TTC549 (cell line): Measurements from ENCODE around the gene EEIG2.
A peak's percentile ranks its signal among the peaks of the same experiment; 100 is the strongest.

Experiments used
- FAIRE-seq: peaks from 2 replicates; lab custom pipeline; 2012; peaks lifted over from hg19 to GRCh38; lab: Jason Lieb, UNC

The EEIG2 gene

DNA sequence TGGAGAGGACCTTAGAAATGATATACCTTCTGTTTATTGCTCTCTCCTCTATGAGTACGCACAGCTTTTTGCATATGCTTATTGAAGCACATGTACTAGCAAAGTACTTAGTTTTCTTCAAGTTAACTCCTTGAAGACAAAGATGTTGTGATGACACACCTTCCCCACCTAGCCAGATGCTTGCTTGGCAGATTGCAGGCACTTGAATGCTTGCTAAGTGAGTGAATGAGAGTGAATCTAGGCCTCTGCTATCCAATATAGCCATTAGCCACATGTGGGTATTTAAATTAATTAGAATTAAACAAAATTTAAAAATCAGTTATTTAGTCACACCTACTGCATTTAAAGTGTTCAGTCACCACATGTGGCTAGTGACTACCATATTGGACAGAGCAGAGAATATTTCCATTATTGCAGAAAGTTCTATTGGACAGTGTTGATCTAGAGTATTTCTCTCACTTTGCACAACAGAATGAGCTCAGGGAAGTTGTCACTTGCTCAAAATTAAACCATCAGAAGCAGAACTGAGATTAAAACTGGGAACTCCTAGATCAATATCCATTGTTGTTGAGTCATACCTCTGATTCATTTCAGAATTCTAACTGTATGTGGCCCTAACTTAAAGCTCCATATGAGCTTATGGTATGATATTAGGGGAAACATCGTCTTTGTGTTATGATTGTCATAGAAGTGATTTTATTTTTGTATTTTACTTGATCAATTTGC, 8.6 kb upstream of the EEIG2 start:
- FAIRE-seq = no peak

GRCh38 chr1:108553905-108554304, 6.0 kb upstream of the EEIG2 start:
- FAIRE-seq = no peak

GRCh38 chr1:108554682-108555427, 5.0 kb upstream of the EEIG2 start:
- no peak for FAIRE-seq

GRCh38 chr1:108556066-108556465, 3.8 kb upstream of the EEIG2 start:
- FAIRE-seq = no peak

DNA sequence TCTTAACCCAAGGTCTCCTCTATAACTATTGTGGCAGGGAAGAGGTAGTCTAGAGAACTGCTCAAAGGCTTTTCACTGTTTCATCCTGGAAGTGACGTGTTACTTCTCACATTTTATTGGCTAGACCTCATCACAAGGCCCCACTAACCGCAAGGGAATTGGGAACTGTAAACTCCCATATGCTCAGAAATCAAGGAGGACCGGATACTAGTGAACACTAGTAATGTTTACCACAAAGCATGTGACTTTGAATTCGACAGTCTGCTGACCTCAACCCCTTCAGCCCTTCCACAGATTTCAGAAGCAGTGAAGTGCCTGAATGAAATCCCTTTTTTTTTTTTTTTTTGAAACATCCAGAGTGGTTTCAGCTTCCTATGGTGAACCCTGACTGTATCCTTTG, 3.4 kb upstream of the EEIG2 start:
- no peak for FAIRE-seq

DNA sequence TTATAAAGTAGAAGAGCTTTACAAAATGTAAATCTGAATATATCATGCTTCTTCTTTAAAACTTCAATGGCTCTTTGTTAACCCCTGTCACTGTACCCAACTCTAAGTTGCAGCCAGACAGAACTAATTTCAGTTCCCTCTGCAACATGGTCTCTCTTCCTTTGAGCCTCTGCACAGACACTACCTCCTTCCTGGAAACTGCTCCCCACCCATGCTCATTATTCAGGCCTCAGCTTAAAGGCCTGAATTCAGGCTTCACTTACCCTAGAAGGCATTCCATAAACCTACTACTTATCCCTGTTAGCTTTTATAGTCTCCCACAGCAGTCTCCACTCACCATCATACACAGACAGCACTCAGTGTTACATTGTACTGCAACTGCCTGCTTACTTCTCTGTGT, 2.6 kb upstream of the EEIG2 start:
- no peak for FAIRE-seq

GRCh38 chr1:108560189-108560873, 431 bp downstream of the EEIG2 start:
- FAIRE-seq = no peak

DNA sequence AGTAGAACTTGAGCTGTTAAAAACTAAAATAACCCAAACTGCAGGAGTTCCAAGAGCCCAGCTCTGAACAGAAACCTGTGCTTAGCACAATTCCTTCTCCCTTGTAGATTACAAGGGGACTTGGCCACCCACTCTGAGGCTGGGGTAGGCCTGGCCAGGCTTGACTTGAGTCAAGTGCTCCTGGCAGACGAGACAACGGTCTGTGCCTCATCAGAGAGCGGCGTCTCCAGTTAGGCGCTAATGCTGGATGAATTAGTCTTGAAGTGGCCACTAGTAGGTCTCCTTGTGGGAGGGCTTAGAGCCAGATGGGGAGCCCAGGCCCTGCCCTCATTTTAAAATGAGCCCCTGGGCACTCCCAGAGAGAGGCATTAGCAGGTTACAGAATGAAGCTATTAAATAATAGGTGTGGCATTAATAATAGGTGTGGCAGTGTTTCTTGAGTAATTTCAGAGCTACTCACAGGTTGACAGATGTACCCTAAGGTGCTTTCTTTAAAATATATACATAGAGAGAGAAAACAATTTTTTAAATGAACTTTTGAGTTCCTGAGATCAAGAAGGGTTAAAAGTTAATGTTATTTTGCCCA, 1.1 kb downstream of the EEIG2 start:
- no peak for FAIRE-seq

- no peak for FAIRE-seq
Observed at GRCh38 chr1:108561689-108562326, 1.9 kb downstream of the EEIG2 start.

DNA sequence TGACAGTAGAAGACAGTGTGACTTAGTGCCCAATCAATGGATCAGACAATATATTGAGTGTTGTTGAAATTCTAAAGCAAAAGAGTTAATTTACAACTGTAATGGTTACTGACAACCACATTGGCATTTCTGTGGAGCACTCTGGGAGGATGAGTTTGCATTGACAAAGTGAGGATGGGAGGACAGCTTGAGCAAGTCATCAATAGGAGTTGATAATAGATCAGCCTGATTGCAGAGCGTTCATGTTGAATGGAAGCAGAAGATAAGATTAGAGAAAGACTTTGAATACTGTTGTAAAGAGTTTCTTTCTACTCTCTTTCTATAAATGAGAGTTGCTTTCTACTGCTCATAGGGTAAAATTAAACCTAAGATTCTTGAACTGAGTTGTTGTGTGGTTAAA, 3.9 kb downstream of the EEIG2 start:
- no peak for FAIRE-seq

DNA sequence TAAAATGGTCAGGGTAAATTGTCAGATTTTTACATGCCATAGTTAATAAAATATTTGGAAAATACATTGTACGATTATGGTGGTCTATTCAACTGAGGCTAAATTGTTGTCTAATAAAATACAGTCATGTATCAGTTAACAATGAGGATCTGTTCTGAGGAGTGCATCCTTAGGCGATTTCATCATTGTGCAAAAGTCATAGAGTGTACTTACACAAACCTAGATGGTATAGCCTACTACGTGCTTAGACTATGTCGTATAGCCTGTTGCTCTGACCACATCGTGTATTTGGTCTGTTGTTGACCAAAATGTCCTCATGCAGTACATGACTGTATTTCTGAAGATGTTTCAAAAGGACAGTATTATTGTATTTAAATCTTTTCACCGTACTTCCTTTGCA, 5.2 kb downstream of the EEIG2 start:
- FAIRE-seq = no peak

DNA sequence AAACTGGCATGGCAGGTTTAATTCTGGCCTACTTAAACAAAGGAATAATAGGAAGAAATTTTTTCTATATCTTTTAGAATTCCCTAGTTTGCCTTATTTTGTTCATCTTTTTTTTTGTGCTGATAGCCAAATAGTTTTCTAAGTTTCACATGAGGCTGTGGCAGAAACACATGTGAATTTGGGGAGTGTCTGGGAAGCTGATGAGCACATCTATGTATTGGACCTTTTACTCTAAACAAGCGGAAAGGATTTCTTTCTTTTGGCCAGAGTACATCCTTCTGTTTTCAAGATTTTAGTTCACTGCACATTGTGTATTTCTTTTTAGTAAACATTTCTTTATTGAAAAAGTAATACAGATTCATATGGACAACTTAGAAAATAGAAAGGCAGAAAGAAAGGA, 5.6 kb downstream of the EEIG2 start:
- FAIRE-seq = no peak

- FAIRE-seq = no peak
Observed at GRCh38 chr1:108568589-108568988, 8.7 kb downstream of the EEIG2 start.

DNA sequence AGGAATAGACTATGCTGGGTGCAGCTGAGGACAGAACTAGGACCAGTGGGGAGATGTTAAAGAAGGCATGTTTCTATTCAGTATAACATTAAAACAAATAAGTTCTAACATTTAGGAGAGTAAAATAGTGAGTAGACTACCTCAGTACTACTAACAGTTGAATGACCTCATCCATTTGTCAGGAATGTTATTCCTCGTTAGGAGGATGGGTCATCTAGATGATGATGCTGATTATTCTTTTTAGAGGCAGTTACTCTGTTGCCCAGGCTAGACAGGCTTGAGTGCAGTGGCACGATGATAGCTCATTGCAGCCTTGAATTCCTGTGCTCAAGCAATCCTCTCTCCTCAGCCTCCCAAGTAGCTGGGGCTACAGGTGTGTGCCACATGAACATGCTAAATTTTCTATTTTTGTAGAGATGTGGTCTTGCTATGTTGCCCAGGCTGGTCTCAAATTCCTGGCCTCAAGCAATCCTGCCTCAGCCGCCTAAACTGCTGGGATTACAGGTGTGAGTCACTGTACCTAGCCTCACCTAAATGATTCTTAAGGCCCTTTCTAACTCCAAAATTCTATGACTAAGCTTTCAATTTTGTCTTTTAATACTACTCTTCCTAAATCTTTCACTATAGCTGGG, 9.3 kb downstream of the EEIG2 start:
- no peak for FAIRE-seq

DNA sequence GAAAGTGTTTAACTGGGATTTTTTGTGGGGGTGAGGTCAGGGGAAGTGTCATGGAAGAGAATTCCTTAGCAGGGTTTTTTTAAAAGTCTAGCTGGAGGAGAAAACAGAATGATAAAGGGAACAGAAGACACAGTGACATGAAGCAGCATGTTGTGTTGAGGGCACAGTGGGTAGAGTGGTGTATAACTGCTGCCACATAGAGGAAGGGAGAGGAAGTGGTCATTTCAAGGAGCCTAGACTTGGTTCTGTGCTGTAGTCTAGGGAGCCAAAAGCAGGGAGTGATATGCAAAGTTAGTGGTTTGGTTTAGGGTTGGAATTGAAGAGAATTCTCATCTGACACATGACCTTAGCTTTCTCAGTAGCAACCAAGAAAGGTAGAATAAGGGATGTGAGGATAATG, 10.2 kb downstream of the EEIG2 start:
- FAIRE-seq = peak; percentile 42

DNA sequence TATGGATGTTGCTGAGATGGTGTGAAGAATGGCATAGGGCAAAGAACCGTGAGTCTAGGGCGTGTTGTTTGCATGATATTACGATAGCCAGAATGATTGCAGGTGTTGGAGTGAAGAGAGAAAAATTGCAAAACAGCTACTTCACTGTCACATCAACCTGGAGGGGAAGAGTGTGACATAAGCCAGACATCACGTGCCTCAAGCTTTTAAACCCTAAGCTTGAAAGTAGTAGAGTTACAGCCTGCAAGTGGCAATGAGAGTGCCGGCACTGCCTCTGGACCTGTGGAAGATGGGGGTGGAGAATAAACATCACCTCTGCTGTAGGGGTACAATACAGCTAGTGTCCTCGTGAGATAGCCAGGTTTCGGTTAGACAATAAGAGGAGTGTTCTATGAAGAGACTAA, 11.1 kb downstream of the EEIG2 start:
- FAIRE-seq = no peak

DNA sequence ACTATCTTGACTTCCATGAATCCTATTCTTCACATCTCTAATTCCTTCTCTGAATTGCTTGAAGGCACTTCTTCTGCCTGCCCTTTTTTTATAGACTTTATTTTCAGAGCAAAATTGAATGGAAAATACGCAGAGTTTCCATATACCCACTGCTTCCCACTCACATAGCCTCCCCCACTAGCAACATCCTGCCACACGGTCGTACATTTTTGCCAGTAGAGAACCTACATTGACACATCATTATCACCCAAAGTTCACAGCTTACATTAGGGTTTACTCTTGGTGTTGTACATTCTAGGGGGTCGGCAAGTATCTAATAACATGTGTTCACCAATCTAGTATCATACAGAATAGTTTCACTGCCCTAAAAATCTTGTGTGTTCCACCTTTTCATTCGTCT, 12.3 kb downstream of the EEIG2 start:
- FAIRE-seq = no peak

DNA sequence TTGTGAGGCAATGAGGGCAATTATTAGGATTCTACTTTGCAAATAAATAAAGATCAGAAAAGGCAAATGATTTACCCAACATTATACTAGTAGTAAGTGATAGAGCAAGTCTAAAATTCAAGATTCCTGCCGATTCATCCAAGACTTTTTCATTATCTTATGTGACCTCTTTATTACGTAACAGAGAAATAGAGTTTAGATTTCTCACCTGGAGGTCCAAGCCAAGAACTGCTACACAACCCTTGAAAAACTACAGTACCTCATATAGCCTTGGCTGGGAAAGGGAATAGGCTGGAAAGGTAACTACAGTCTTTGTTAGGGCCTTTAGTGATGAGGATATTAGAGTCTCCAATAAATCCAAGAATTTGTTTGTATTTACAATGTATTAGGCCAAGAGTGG, 13.3 kb downstream of the EEIG2 start:
- no peak for FAIRE-seq

- no peak for FAIRE-seq
Observed at GRCh38 chr1:108574008-108574407, 14.1 kb downstream of the EEIG2 start.

DNA sequence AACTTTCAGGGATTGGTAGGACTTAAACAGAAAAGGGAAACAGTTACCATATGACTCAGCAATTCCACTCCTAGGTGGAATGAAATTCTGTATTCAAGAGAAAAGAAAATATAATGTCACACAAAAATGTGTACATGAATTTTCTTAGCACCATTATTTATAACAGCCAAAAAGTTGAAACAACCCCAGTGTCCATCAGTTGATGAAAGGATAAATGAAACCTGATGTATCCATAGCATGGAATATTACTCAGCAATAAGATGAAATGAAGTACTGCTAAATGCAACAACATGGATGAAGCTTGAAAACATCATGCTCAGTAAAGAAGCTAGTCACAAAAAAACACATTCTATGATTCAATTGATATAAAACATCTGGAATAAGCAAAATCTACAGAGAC, 15.5 kb downstream of the EEIG2 start:
- FAIRE-seq = no peak

GRCh38 chr1:108583757-108584427, 24.0 kb downstream of the EEIG2 start:
- FAIRE-seq = no peak
